Measurements from ENCODE around the gene PPM1G.

Gene PPM1G

DNA sequence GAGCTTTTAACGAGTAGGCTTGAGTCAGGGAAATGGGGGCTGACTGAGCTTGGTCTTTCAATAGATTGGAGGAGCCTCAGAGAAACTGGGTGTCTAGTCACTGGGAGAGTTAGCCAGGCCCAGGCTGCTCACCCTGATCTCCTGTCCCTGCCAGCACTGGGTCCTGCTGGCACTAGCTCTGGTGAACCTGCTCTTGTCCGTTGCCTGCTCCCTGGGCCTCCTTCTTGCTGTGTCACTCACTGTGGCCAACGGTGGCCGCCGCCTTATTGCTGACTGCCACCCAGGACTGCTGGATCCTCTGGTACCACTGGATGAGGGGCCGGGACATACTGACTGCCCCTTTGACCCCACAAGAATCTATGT is 33.5 kb upstream of the PPM1G start:
- Histone ChIP-seq H3K4me3 (ENCODE audit: low read depth in 1 of 2, low read length in 2 of 2) (no peak overlapping the region), H2AFZ (ENCODE audit: low read depth, low read length) (no peak overlapping the region), H3K27me3 (ENCODE audit: insufficient read depth, low read length, poor library complexity) (no peaks in the 10 kb centered on the region), H3K36me3 (ENCODE audit: insufficient read depth, low read length) (peaks cover 44% of the 10 kb centered on the region), H3K4me2 (ENCODE audit: insufficient read depth, low read length) (no peak overlapping the region), H3K9me3 (ENCODE audit: insufficient read depth, low read length, severe bottlenecking) (no peaks in the 10 kb centered on the region), H3K27ac (ENCODE audit: low read length) (no peak overlapping the region), H3K9ac (ENCODE audit: low read depth, low read length) (no peak overlapping the region), H3K4me1 (ENCODE audit: insufficient read depth, low read length) (no peaks in the 10 kb centered on the region), H3K79me2 (ENCODE audit: insufficient read depth, low read length) (no peaks in the 10 kb centered on the region), H4K20me1 (ENCODE audit: insufficient read depth, low read length) (no peaks in the 10 kb centered on the region)
- TF ChIP-seq EZH2 (IDR thresholded peaks at IDR 0.05; ENCODE audit: borderline replicate concordance, low read depth, low read length, severe bottlenecking), result no peak
- TF ChIP-seq, protein P1, sequence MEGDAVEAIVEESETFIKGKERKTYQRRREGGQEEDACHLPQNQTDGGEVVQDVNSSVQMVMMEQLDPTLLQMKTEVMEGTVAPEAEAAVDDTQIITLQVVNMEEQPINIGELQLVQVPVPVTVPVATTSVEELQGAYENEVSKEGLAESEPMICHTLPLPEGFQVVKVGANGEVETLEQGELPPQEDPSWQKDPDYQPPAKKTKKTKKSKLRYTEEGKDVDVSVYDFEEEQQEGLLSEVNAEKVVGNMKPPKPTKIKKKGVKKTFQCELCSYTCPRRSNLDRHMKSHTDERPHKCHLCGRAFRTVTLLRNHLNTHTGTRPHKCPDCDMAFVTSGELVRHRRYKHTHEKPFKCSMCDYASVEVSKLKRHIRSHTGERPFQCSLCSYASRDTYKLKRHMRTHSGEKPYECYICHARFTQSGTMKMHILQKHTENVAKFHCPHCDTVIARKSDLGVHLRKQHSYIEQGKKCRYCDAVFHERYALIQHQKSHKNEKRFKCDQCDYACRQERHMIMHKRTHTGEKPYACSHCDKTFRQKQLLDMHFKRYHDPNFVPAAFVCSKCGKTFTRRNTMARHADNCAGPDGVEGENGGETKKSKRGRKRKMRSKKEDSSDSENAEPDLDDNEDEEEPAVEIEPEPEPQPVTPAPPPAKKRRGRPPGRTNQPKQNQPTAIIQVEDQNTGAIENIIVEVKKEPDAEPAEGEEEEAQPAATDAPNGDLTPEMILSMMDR (IDR thresholded peaks at IDR 0.05; ENCODE audit: borderline replicate concordance, extremely low read depth, low read length, poor library complexity, severe bottlenecking), result no peak
- ATAC-seq (ENCODE audit: insufficient read depth, low read depth) (peak; percentile 29; the same call in 1 of the 3 replicates), DNase-seq (no peak)

DNA sequence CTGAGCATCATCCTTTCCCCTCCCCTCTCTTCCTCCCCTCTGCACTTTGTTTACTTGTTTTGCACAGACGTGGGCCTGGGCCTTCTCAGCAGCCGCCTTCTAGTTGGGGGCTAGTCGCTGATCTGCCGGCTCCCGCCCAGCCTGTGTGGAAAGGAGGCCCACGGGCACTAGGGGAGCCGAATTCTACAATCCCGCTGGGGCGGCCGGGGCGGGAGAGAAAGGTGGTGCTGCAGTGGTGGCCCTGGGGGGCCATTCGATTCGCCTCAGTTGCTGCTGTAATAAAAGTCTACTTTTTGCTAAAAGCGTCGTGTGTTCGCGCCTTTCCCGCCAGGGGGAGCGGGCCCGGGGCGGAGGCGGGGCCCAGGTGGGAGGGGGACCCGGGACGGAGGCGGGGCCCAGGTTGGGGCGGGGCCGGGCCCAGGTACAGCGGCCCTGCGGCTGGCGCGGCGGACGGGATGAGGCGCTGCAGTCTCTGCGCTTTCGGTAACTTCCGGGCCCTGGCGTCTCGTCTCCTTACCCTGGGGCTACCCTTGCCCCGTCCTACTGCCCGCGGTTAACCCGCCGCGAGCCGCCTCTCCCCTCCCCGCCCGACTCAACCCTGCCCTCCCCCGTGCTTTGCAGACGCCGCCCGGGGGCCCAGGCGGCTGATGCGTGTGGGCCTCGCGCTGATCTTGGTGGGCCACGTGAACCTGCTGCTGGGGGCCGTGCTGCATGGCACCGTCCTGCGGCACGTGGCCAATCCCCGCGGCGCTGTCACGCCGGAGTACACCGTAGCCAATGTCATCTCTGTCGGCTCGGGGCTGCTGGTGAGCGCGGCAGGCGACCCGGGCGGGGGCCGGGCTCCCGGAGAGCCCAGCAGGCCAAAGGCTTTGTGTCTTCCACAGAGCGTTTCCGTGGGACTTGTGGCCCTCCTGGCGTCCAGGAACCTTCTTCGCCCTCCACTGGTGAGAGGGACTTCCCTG is 32.8 kb upstream of the PPM1G start, which contains the start of gene KRTCAP3:
Gene KRTCAP3, plus strand, starts transcription at position 424 of the 962 bp plus-strand sequence. Its CDS starts 32 bp downstream, at position 456.
- Histone ChIP-seq H4K20me1 (ENCODE audit: insufficient read depth, low read length) (no peaks in the 10 kb centered on the region), H3K27ac (ENCODE audit: low read length) (no peak within 1 kb of the TSS), H3K4me2 (ENCODE audit: insufficient read depth, low read length) (no peak within 1 kb of the TSS), H2AFZ (ENCODE audit: low read depth, low read length) (no peak within 1 kb of the TSS), H3K36me3 (ENCODE audit: insufficient read depth, low read length) (peaks cover 50% of the 10 kb centered on the region), H3K9me3 (ENCODE audit: insufficient read depth, low read length, severe bottlenecking) (no peaks in the 10 kb centered on the region), H3K9ac (ENCODE audit: low read depth, low read length) (no peak within 1 kb of the TSS), H3K79me2 (ENCODE audit: insufficient read depth, low read length) (no peaks in the 10 kb centered on the region), H3K27me3 (ENCODE audit: insufficient read depth, low read length, poor library complexity) (no peaks in the 10 kb centered on the region), H3K4me1 (ENCODE audit: insufficient read depth, low read length) (no peaks in the 10 kb centered on the region), H3K4me3 (ENCODE audit: low read depth in 1 of 2, low read length in 2 of 2) (no peak within 1 kb of the TSS)
- peak; percentile 31 for ATAC-seq (ENCODE audit: insufficient read depth, low read depth)
- no peak for TF ChIP-seq EZH2 (IDR thresholded peaks at IDR 0.05; ENCODE audit: borderline replicate concordance, low read depth, low read length, severe bottlenecking)
- TF ChIP-seq, protein P1 (IDR thresholded peaks at IDR 0.05; ENCODE audit: borderline replicate concordance, extremely low read depth, low read length, poor library complexity, severe bottlenecking), result no peak
- no peak for DNase-seq

DNA sequence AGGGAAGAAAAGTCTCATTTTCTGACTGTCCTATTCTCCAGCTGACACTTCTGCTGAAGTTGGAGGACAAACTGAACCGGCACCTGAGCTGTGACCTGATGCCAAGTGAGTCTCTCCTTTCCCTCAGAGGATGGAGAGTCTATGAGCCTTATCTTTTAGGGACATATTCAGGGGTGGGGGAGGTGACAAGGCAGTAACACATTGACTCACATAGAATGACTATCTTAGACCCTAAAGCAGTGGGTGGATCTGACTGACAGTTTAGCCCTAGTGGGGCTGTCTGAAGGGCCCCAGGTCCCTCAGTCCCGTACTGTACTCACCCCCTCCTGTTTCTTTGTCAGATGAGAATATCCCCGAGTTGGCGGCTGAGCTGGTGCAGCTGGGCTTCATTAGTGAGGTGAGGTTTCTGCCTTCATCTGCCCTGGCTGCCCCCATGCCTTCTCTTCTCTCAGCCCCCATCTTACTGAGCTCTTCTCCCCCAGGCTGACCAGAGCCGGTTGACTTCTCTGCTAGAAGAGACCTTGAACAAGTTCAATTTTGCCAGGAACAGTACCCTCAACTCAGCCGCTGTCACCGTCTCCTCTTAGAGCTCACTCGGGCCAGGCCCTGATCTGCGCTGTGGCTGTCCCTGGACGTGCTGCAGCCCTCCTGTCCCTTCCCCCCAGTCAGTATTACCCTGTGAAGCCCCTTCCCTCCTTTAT is 32.0 kb upstream of the PPM1G start:
- no peak for DNase-seq
- H2AFZ ChIP-seq (ENCODE audit: low read depth, low read length), result no peak overlapping the region
- no peaks in the 10 kb centered on the region for H4K20me1 ChIP-seq (ENCODE audit: insufficient read depth, low read length)
- H3K4me3 ChIP-seq (ENCODE audit: low read depth in 1 of 2, low read length in 2 of 2), result no peak overlapping the region
- H3K27ac ChIP-seq (ENCODE audit: low read length), result no peak overlapping the region
- no peaks in the 10 kb centered on the region for H3K4me1 ChIP-seq (ENCODE audit: insufficient read depth, low read length)
- ATAC-seq (ENCODE audit: insufficient read depth, low read depth), result no peak
- no peak overlapping the region for H3K9ac ChIP-seq (ENCODE audit: low read depth, low read length)
- H3K4me2 ChIP-seq (ENCODE audit: insufficient read depth, low read length), result no peak overlapping the region
- no peaks in the 10 kb centered on the region for H3K9me3 ChIP-seq (ENCODE audit: insufficient read depth, low read length, severe bottlenecking)
- H3K27me3 ChIP-seq (ENCODE audit: insufficient read depth, low read length, poor library complexity), result no peaks in the 10 kb centered on the region
- H3K79me2 ChIP-seq (ENCODE audit: insufficient read depth, low read length), result no peaks in the 10 kb centered on the region
- peaks cover 58% of the 10 kb centered on the region for H3K36me3 ChIP-seq (ENCODE audit: insufficient read depth, low read length)
- TF ChIP-seq EZH2 (IDR thresholded peaks at IDR 0.05; ENCODE audit: borderline replicate concordance, low read depth, low read length, severe bottlenecking), result no peak
- TF ChIP-seq, protein P1 (IDR thresholded peaks at IDR 0.05; ENCODE audit: borderline replicate concordance, extremely low read depth, low read length, poor library complexity, severe bottlenecking), result no peak

Data from DND-41 (cell line).